Activated CD4-positive, CD25-positive, alpha-beta regulatory T cell treated with anti-CD3 and anti-CD28 coated beads, Interleukin-2, amount 50 U/mL, for 16 hours (primary cell): ENCODE data around the gene RAPGEF5.

Source experiments
- DNase-seq: peaks from one replicate; pipeline ENCODE4 v3.0.0-alpha.2; 2020; ENCODE audit warnings: low read depth, low spot score

The RAPGEF5 gene

DNA sequence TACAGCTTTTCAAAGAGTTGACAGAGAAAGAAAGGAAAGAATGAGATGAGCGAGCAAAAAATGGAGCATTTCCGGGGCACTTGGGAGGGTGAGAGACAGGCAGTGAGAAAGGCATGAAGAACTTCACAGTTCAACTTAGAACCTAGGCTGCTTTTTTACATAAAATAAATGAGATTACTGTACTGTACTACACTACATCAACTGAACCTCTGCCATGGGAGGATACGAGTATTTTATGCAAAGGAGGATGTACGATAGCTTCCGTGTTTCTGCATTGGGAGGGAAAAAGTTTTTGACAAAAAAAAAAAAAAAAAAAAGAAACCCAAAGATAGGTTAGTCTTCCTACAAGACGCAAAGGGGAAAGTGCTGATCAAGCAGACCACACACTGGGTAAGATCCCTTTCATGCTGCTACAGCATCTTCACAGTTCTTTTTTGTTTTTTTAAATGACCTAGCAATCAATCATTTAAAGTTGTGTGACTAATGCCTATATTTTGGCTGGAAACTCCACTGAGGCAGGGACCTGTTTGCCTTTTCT, 88.0 kb downstream of the RAPGEF5 start:
- no peak for DNase-seq

DNA sequence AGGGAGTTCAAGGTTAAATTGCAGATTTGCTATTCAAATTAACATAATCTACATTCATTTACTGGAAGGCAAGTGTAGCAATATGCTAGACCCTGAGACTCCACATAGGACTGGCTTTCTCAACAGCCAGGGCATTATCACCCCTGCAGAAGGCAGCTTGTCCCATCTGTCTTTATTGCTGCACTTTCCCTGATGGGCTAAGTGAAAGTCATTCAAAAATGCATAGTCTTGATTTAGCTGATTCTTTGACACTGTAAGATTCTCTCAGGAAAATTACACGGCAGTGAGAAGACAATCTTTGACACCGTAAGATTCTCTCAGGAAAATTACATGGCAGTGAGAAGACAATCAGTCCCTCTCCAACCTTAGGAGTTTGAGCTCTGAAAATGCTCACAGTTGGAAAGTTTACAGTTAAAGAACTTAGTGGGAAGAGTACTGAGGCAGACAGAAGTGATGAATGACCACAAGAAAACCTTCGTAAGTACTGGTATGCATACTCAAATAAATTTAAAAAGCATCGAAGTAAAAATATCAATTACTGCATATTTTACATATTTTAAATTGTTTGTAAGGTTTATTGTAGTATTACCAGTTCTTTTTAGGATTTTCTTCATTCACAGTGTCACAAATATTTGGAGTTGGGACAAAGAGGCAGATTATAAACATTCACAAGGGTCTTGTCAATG, 88.9 kb downstream of the RAPGEF5 start:
- no peak for DNase-seq

DNA sequence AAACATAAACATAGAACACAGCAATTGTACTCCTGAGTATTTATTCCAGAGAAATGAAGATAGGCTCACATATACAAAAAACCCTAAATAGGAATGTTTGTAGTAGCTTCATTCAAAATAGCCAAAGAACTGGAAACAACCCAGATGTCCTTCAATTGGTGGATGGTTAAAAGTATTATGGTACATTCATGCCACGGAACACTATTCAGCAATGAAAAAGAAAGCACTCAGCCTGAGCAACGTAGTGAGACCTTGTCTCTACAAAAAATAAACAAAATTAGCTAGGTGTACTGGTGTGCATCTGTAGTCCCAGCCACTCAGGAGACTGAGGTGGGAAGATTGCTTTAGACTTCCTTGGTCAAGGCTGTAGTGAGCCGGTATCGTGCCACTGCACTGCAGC, 94.4 kb downstream of the RAPGEF5 start:
- DNase-seq = no peak

DNA sequence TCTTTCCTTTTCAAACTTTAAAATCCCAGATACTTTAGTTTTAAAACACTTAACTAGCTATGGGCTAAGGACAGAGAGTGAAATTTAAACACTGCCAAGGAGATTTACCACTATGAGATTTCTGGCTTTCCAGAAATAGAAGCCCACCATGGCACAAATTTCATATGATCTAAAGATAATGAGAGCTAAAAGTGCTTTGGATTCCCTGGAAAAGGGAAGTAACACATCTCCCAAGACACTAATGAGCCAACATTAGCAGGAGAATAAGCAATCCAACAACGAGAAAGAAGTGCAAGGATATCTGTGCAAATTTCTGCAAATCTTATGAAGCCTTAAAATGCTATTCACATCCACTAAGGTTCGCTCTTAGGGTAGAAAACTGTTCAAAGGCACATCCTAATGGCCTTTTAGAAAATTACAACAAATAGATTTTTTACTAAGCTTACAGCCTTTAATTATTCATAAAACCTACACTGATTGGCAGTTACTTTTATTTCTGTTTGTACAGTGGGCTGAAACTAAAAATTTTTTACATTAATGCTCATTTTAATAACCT, 100.3 kb downstream of the RAPGEF5 start:
- DNase-seq = no peak

DNA sequence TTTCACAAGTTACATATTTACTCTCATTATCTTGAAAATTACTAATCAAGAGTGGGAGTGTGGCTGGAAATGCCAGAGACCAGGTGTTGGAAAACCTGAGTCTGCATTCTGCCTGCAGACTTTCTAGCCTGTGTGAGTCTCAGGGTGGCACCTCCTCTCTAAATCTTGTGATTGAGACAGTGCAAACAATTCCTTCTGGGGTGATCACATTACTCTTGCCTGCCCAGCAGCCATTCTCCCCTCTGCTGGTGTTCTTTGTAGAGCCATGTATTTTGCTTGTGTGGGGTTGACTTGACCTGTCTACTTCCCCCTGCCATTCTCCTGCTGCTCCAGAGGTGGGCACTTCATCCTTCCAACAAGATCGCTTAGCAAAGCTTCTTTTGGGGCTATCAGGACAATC, 101.1 kb downstream of the RAPGEF5 start:
- DNase-seq = no peak

DNA sequence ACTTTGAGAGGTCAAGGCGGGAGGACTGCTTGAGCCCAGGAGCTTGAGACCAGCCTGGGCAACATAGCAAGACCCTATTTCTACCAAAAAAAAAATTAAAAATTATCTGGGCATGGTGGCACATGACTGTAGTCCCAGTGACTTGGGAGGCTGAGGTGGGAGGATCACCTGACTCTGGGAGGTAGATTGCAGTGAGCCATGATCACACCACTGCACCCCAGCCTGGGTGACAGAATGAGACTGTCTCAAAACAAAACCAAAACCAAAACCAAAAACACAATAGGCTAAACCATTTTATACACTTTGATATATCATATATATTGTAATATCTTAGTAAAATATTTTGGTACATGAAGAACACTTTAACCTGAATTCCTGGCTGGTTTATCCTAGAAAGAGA, 101.6 kb downstream of the RAPGEF5 start:
- DNase-seq = no peak

DNA sequence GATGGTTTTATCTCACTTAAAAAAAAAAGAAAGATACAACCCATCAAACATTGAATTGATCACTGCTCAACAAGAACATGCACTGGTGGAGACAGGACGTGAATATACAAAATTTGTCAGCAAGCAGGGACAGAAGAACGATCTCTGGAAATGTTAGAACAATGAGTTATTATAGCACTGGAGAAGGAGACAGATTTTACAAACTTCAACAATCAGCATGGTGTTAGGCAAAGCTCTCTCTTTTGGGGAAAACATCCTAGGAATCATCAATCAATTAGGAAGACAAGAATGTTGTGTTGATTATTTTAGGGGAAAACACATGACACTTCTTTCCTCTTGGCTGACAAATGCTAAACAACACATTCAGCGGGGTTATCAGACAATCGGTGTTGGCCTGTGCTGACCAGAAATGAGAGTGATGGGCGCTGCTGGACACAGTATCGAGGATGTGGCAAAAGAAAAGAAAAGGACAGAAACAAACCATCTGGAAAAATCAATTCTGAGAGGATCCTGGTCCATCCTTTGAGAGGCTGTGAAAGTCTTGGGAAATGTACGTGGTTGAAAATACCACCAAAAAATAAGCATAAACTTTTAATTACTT, 103.9 kb downstream of the RAPGEF5 start:
- no peak for DNase-seq

DNA sequence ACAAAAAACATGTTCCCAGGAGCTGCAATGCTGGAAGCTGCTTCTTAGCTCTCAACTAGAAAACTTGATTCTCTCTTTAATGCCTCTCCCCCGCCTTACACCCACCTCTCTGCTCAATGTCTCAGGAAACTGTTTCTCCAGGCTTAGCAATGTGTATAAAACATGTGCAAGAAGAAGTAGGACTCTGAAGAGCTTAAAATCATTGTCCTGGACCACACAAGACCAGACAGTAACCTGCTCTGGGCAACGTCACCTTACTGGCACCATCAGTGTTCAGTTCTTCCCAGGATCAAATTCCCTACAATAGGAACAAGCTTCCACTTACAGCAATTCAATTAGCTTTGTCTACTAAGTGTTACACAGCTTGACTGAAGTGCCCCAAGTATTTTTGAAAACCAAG, 104.9 kb downstream of the RAPGEF5 start:
- DNase-seq = no peak

DNA sequence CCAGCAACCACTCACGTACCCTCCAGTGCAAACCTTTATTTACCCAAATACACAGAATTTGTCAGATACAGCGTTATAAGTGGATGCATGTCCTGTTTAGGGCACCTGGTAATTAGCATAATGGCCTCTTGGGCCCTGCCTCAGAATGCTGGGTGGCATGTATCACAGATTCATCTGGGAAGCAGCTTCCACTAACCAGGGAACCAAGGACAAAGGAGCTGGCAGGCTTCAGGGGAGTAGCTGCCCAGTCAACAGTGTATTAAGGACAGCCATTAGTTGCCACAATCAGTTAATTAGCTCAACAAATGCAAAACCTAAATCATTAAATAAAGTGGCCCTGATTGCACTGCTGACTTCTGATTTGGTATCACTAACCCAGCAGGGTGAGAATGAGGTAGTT, 105.7 kb downstream of the RAPGEF5 start:
- no peak for DNase-seq

DNA sequence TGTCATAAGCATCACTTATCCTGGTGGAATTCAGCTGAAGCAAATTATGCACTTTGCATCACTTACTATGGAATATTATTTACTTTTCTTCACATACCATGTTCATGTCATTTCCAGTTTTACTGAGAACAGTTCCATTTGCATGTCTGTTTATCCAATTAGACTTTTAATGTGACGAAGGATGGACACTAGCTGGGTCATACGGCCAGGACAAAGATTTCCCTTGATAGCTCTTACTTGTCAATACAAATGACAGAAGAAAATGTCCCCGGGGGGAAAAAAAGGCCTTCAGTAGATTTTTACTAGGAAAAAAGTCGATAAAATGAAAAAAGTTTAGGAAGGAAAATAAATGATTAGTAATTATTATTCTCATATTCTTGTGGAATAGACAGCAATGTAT, 106.6 kb downstream of the RAPGEF5 start:
- DNase-seq = no peak

DNA sequence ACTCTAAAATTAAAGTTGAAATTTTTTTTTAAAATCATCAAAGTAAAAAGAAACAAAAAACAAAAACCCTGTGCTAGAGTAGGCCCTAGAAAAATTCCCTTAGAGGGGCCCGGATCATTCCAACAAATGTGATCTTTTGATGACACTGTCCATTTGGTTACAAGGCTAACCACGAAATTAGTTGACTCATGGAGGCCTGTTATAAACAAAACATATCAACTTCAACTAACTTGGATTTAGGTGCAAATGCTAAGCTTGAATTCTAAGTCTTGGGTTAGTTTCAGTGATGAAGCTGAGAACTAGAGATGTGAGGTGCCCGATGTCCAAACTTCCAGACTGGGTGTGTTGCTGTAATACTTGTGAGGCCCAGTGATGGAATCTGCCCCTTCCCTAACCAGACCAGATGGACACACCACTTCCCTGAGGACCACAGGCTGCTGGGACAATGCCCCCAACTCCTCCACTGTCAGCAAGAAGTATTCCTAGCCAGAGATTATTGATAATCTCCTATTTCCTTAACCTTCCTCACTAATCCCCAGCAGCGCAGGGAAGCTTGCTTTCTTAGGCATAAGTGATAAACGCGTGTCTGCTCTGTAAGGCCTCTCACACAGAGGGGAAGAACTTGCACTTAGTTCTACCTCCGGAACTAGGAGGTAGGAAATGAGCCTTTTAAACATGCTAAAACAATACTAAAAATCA, 108.7 kb downstream of the RAPGEF5 start:
- no peak for DNase-seq

DNA sequence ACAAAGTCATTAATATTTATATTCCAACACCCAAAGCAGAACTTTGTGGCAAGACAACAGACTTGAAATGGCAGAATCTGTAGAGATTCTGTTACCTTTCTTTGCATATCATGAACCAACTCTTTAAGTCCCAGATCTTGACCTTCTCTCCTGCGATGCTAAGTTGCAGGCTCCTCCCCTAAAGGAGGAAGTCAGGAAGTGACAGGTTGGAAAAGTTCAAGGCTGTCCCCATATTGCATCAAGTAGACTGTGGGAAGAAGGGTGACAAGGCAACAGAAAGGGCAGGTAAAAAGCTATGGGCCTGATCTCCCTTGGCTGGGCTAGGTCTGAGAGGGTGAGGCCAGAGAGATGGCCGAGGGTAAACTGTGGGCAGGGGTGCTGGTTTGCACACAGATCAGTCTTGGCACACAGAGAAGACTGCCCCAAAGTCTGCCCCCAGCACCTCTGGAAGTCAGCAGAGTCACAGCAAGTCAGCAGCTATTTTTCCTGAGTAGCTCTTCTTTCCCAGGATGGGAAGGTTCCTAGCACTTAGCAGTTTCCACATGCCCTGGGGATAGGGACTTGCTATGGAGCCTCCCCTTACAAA, 115.1 kb downstream of the RAPGEF5 start:
- no peak for DNase-seq

DNA sequence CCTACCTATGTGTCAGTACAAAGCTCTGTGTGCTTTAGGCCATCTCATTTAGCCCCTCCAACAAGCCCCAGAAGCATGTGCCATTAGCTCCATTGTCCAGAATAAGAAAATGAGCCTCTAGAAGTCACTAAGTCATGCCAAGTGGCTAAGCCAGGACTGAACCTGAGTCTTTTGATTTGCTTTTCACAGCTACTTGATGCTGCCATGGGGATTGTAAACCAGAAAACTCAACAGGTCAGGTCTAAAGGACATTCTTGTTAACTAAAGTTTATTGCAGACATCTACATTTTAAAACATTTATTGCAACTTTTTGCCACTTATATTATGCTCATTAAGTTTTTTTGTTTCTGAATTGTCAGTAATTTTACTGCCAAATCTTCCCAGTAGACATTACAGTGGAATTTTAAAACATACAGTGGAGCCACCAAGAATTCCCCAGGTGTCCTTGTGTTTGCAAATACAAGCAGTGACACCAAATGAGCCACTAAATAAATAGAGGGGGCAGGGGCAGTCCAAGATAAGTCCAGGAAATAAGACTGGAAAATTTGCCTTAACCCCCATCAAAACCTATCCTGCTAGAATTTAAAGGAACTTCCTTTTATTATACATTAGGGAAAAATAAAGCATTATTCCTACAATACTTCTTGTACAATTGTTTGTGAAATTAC, 115.9 kb downstream of the RAPGEF5 start:
- DNase-seq = no peak

DNA sequence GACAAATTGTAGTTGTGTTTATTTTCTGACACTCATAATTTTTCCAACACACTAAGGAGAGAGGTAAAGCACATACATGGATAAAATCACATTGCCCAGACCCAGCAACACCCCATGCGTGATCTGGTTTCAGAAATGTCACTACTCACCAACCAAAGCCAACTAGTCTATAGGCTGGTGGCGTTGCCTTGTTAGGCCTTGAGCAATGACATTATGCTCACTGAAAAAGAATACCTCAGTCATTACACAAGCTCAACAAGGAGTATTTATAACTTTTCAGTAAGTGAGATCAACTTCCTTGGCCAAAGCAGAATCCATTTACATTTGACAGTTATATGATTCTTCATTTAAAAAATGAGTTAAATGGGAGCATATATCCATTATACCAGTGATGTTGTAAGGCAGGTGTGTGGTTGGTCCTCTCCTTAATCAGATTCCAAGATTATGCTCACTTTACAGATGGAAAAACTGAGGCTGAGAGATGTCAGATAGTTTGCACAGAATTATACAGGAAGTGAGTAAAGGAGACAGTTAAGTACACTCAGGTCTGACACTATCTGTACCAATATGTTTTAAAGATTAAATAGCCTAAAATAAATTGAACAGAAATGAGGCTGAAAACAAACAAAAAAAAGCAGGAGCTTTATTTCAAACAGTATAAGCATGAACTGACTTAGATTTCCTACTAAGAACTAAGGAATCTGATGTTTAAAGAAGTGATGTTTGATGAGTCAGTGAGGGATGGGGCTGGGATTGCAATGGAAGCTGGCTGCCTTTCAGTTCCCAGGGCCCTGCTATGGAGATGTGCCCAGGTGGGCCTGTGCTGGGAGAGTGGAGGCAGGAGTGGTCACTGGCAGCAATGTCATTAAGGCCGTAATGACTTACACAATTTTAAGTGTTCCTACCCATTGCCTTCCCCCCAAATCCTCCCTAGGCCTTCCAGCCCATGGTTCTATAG, 118.3 kb downstream of the RAPGEF5 start:
- DNase-seq = no peak

DNA sequence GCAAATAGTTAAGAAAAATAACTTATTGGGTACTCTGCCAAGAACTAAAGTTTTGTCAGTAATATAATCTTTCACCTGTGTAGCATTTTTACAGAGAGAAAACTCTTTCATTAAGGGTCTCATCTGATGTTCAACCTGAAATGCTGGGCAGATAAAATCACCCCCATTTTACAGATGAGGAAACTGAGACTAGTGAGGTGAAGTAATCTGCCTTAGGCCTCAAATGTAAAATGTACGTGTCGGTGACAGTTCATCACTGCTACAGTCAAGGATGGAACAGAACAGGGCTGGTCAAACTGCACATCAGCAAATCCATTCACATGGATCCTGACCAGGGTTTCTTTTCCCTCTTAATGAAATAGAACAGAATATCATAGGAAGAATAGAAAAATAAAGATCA, 121.8 kb downstream of the RAPGEF5 start:
- DNase-seq = no peak

DNA sequence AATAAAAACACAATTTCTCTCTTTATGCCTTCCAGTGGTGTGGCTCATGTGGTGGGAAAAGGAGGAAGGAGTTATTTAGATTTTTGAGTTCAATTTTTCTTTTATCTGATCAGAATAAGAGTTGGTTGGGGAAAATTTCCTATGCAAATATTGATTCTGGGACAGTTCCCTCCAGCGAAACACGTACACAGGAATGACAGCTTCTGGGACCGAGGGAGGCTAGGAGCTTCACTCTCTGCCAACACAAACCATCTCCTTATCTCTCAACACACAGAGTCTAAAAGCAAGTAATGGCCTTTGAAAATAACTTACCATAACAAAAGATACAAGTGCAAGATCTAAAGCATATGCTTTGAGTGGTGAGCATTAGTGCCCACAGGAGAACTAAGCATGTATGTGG, 122.7 kb downstream of the RAPGEF5 start:
- DNase-seq = no peak

DNA sequence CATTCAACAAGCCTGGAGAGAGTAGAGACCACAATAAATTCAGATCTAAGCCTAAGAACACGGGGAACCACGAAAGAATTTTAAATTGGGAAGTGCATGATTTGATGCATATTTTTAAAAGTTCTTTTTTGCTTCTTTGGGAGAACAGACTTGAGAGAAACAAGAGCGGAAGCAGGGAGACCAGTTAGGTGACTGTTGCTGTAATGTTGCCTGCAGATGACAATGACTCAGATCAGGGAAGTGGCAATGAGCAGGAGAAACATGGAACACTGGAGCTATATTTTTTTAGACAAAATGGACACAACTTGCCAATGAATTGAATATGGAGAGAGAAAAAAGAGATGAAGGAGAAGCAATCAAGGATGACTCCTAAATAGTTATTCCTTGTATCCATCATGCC, 125.1 kb downstream of the RAPGEF5 start:
- no peak for DNase-seq

DNA sequence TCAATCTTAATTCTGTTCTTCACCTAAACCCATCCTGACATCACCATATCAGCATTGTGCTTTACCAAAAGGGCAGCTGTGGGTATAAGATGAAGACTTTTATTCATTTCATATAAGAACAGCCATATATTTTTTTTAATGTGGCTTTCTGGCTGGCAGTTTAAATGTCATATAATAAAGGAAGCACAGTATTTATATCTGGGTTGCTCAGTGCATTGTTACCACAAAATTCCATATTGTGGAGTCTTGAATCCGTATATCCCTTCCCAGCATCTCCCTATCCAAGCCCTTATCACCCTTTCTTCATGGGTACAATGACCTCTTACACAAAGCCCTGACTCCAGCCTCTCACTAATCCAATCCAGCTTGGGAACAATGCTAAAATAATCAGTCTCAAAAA, 125.8 kb downstream of the RAPGEF5 start:
- DNase-seq = no peak

DNA sequence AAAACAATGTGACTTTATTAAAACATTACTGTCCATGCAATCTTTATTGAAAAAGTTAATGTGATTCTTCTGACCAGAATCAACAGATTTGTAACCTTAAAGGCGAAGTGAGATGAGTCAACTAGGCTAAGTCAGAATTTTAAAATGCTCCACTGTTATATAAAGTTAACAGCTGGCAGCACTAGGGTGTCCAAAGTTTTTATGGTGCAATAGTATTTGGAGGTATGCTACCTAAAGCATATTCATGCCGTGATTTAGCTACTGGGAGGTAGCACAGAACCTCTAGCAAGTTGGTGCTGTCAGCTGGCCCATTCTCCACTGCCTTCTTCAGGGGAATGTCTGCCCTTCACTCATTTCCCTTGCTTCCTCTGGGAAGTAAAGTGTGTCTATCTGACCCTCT, 126.7 kb downstream of the RAPGEF5 start:
- DNase-seq = no peak

DNA sequence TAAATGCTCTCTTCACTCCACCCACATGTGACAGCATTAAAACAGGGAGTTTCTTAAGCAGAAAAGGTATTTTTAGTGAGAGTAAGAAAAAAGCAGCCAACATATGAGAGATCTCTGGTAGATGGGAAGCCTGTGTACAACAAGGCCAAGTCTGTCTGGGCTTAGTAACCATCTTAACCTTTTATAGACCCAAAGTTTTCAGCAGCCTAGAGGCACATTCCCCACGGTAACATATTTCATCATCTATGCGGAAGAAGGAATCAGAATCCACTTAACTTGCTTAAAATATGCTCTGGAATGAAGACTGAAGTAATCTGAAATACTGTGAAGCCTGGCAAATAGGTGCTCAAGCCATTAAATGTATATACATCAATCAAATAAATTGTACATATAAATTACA, 127.8 kb downstream of the RAPGEF5 start:
- no peak for DNase-seq

DNA sequence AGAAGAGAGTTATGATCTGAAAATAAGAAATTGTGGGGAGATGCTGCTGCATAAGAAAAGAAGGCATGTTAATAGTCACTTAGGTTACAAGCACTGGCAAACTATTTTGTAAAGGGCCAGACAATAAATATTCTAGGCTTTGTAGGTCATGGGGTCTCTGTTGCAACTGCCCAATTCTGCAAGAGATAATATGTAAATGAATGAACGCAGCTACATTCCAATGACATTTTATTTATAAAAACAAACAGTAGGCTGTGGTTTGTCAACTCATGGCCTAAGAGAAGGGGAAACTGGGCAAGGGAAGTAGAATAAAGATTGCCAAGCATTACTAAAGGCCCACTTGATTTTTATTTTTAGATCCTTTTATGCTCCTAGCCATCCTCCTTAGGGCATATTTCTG, 133.1 kb downstream of the RAPGEF5 start:
- no peak for DNase-seq
